Mononuclear cell (primary cell): ENCODE measurements around the gene XRN2. TPM values are rescaled to one million over a fixed set of nuclear protein-coding genes. Genes with fewer than 3 reads are reported as not detected.
"Not testable (repeated sequence)": the region's sequence is repeated elsewhere in the genome, so short reads cannot be mapped to it uniquely, and the experiment has no call there.

Experiments
- H3K27me3 ChIP-seq: 2 replicates; pipeline ENCODE4 v1.6.0; 2011; ENCODE audit warnings: low read length, control low read depth; ENCODE audit not compliant: insufficient read depth
- H3K4me1 ChIP-seq: 2 replicates; pipeline ENCODE4 v1.5.1; 2011; ENCODE audit warnings: mild to moderate bottlenecking, low read length, control low read depth; ENCODE audit not compliant: insufficient read depth
- H3K4me3 ChIP-seq: 2 replicates; pipeline ENCODE4 v1.5.1; 2011; ENCODE audit warnings: mild to moderate bottlenecking, low read length, moderate library complexity
- H3K9me3 ChIP-seq: 2 replicates; pipeline ENCODE4 v1.5.1; 2011; ENCODE audit warnings: low read depth, mild to moderate bottlenecking, control low read depth, low read length
- total RNA-seq: library from RNA; depleted of rRNA; stranded (reverse); fragments of >200 nt; gene quantifications from one replicate; pipeline ENCODE4 v1.2.3, GENCODE V29; 2012

XRN2 gene
- total RNA-seq, 1 donor = 96.6 TPM

- Histone ChIP-seq H3K9me3 (no peaks in the 10 kb centered on the region), H3K4me3 (no peak overlapping the region), H3K27me3 (peaks cover 87% of the 10 kb centered on the region), H3K4me1 (peaks cover 28% of the 10 kb centered on the region)
Observed at GRCh38 chr20:21395666-21396598, 92.8 kb downstream of the XRN2 start.

GRCh38 chr20:21396599-21397340 lies 93.6 kb downstream of the XRN2 start:
- Histone ChIP-seq H3K27me3 (peaks cover 88% of the 10 kb centered on the region), H3K4me1 (peaks cover 24% of the 10 kb centered on the region), H3K4me3 (no peak overlapping the region), H3K9me3 (no peaks in the 10 kb centered on the region)

- Histone ChIP-seq H3K4me3 (no peak within 1 kb of the TSS), H3K4me1 (peaks cover 21% of the 10 kb centered on the region), H3K27me3 (peaks cover 88% of the 10 kb centered on the region), H3K9me3 (no peaks in the 10 kb centered on the region)
Observed at GRCh38 chr20:21397341-21398108, 94.4 kb downstream of the XRN2 start, which contains the start of gene NKX2-4. NKX2-4 (minus strand) TSS chr20:21397526; CDS start chr20:21397399, 127 bp downstream.

- H3K27me3 ChIP-seq = peaks cover 86% of the 10 kb centered on the region
- H3K4me1 ChIP-seq = peaks cover 21% of the 10 kb centered on the region
- H3K4me3 ChIP-seq = no peak overlapping the region
- H3K9me3 ChIP-seq = no peaks in the 10 kb centered on the region
Observed at GRCh38 chr20:21398109-21399004, 95.2 kb downstream of the XRN2 start.

- peaks cover 83% of the 10 kb centered on the region for H3K27me3 ChIP-seq
- no peak overlapping the region for H3K4me3 ChIP-seq
- peaks cover 21% of the 10 kb centered on the region for H3K4me1 ChIP-seq
- no peaks in the 10 kb centered on the region for H3K9me3 ChIP-seq
Observed at GRCh38 chr20:21399005-21399475, 95.9 kb downstream of the XRN2 start.

- H3K9me3 ChIP-seq = peaks cover 16% of the 10 kb centered on the region
- H3K27me3 ChIP-seq = peaks cover 43% of the 10 kb centered on the region
- no peaks in the 10 kb centered on the region for H3K4me1 ChIP-seq
Observed at GRCh38 chr20:21411725-21412124, 108.6 kb downstream of the XRN2 start.

GRCh38 chr20:21413996-21414395 lies 110.9 kb downstream of the XRN2 start:
- H3K27me3 ChIP-seq = peaks cover 25% of the 10 kb centered on the region
- not testable (repeated sequence) for H3K4me3 ChIP-seq, H3K4me1 ChIP-seq
- peaks cover 16% of the 10 kb centered on the region for H3K9me3 ChIP-seq

More at GRCh38 chr20:21411725-21412124, 108.6 kb downstream of the XRN2 start:
- no peak overlapping the region for H3K4me3 ChIP-seq

- not testable (repeated sequence) for H3K9me3 ChIP-seq, H3K4me3 ChIP-seq, H3K27me3 ChIP-seq, H3K4me1 ChIP-seq
Observed at GRCh38 chr20:21419147-21419546, 116.0 kb downstream of the XRN2 start.

GRCh38 chr20:21421601-21422236 lies 118.6 kb downstream of the XRN2 start:
- Histone ChIP-seq H3K9me3 (no peaks in the 10 kb centered on the region), H3K4me1 (no peaks in the 10 kb centered on the region), H3K27me3 (no peaks in the 10 kb centered on the region), H3K4me3 (no peak overlapping the region)

GRCh38 chr20:21423712-21424111 lies 120.6 kb downstream of the XRN2 start:
- H3K4me1 ChIP-seq, H3K27me3 ChIP-seq, H3K4me3 ChIP-seq, H3K9me3 ChIP-seq: not testable (repeated sequence)

GRCh38 chr20:21424846-21425245 lies 121.7 kb downstream of the XRN2 start:
- no peaks in the 10 kb centered on the region for H3K27me3 ChIP-seq
- no peaks in the 10 kb centered on the region for H3K4me1 ChIP-seq
- H3K9me3 ChIP-seq = no peaks in the 10 kb centered on the region
- H3K4me3 ChIP-seq = no peak overlapping the region

GRCh38 chr20:21430020-21430419 lies 126.9 kb downstream of the XRN2 start:
- H3K9me3 ChIP-seq = no peaks in the 10 kb centered on the region
- no peak overlapping the region for H3K4me3 ChIP-seq
- peaks cover 5% of the 10 kb centered on the region for H3K27me3 ChIP-seq
- no peaks in the 10 kb centered on the region for H3K4me1 ChIP-seq

GRCh38 chr20:21432911-21433310 lies 129.8 kb downstream of the XRN2 start:
- Histone ChIP-seq H3K4me1 (no peaks in the 10 kb centered on the region), H3K27me3 (peaks cover 5% of the 10 kb centered on the region), H3K4me3 (no peak overlapping the region), H3K9me3 (no peaks in the 10 kb centered on the region)
